ENCODE results near the gene PHC3.
"Not testable (repeated sequence)": the region's sequence is repeated elsewhere in the genome, so short reads cannot be mapped to it uniquely, and the experiment has no call there.

The PHC3 gene

GRCh38 chr3:170128259-170128976 lies 53.1 kb downstream of the PHC3 start:
- DNase-seq, result no peak

GRCh38 chr3:170117134-170117533 lies 64.4 kb downstream of the PHC3 start:
- DNase-seq, result no peak

GRCh38 chr3:170114165-170114564 lies 67.4 kb downstream of the PHC3 start:
- DNase-seq, result not testable (repeated sequence)

GRCh38 chr3:170111147-170111771 lies 70.3 kb downstream of the PHC3 start:
- DNase-seq, result no peak

- no peak for DNase-seq
Measured at GRCh38 chr3:170109579-170110293, 71.8 kb downstream of the PHC3 start.

GRCh38 chr3:170108955-170109354 lies 72.6 kb downstream of the PHC3 start:
- no peak for DNase-seq

GRCh38 chr3:170107941-170108340 lies 73.6 kb downstream of the PHC3 start:
- no peak for DNase-seq

- no peak for DNase-seq
Measured at GRCh38 chr3:170102431-170102830, 79.1 kb downstream of the PHC3 start.

- no peak for DNase-seq
Measured at GRCh38 chr3:170100944-170101343, 80.6 kb downstream of the PHC3 start.

- no peak for DNase-seq
Measured at GRCh38 chr3:170098753-170099152, 82.8 kb downstream of the PHC3 start.

GRCh38 chr3:170096342-170096741 lies 85.2 kb downstream of the PHC3 start:
- DNase-seq, result no peak

- no peak for DNase-seq
Measured at GRCh38 chr3:170095771-170096170, 85.8 kb downstream of the PHC3 start.

GRCh38 chr3:170092907-170093306 lies 88.6 kb downstream of the PHC3 start:
- DNase-seq, result no peak

- no peak for DNase-seq
Measured at GRCh38 chr3:170090601-170090981, 90.9 kb downstream of the PHC3 start.

- DNase-seq, result no peak
Measured at GRCh38 chr3:170089862-170090600, 91.5 kb downstream of the PHC3 start.

GRCh38 chr3:170085396-170085795 lies 96.1 kb downstream of the PHC3 start:
- DNase-seq, result no peak

GRCh38 chr3:170083343-170083742 lies 98.2 kb downstream of the PHC3 start:
- no peak for DNase-seq

GRCh38 chr3:170081079-170081741 lies 100.3 kb downstream of the PHC3 start:
- DNase-seq, result no peak

- no peak for DNase-seq
Measured at GRCh38 chr3:170080605-170081004, 100.9 kb downstream of the PHC3 start.

- DNase-seq, result no peak
Measured at GRCh38 chr3:170079536-170080165, 101.9 kb downstream of the PHC3 start.

- DNase-seq, result no peak
Measured at GRCh38 chr3:170078620-170079281, 102.8 kb downstream of the PHC3 start.

GRCh38 chr3:170077361-170077760 lies 104.2 kb downstream of the PHC3 start:
- no peak for DNase-seq

Measured in NCI-H510A (cell line).